Ishikawa (cell line): ENCODE data around the gene ALDH7A1.

ENCODE experiments used
- CEBPB ChIP-seq: IDR thresholded peaks from 2 replicates; pipeline ENCODE4 v1.6.1; 2012
- CREB1 ChIP-seq: IDR thresholded peaks from 2 replicates; pipeline ENCODE4 v1.6.1; 2012; ENCODE audit warnings: low read depth
- EGR1 ChIP-seq: IDR thresholded peaks from 2 replicates; pipeline ENCODE4 v1.6.1; 2012
- EP300 ChIP-seq: IDR thresholded peaks from 2 replicates; pipeline ENCODE4 v1.6.1; 2012; ENCODE audit warnings: borderline replicate concordance
- FOXM1 ChIP-seq: IDR thresholded peaks from 2 replicates; pipeline ENCODE4 v1.6.1; 2012; ENCODE audit warnings: low read depth, borderline replicate concordance
- MAX ChIP-seq: IDR thresholded peaks from 2 replicates; pipeline ENCODE4 v1.6.1; 2012
- NFIC ChIP-seq: IDR thresholded peaks from 2 replicates; pipeline ENCODE4 v1.6.1; 2012
- RAD21 ChIP-seq: IDR thresholded peaks from 2 replicates; pipeline ENCODE4 v1.6.1; 2012; ENCODE audit warnings: low read depth
- REST ChIP-seq: IDR thresholded peaks from 2 replicates; pipeline ENCODE4 v1.6.1; 2012; ENCODE audit warnings: low read depth, mild to moderate bottlenecking
- TAF1 ChIP-seq: IDR thresholded peaks from 2 replicates; pipeline ENCODE4 v1.6.1; 2012; ENCODE audit warnings: low read depth, mild to moderate bottlenecking
- TCF12 ChIP-seq: IDR thresholded peaks from 2 replicates; pipeline ENCODE4 v1.6.1; 2012; ENCODE audit warnings: low read depth
- TEAD4 ChIP-seq: IDR thresholded peaks from 2 replicates; pipeline ENCODE4 v1.6.1; 2012
- USF1 ChIP-seq: IDR thresholded peaks from 2 replicates; pipeline ENCODE4 v1.6.1; 2012
- YY1 ChIP-seq: IDR thresholded peaks from 2 replicates; pipeline ENCODE4 v1.6.1; 2012; ENCODE audit warnings: low read depth
- ZBTB7A ChIP-seq: IDR thresholded peaks from 2 replicates; pipeline ENCODE4 v1.6.1; 2012; ENCODE audit warnings: low read depth

Gene ALDH7A1

GRCh38 chr5:126595486-126596083 lies 566 bp upstream of the ALDH7A1 start:
- TF ChIP-seq FOXM1 (no peak), TCF12 (no peak), CREB1 (no peak), CEBPB (no peak), TEAD4 (no peak), REST (no peak), EGR1 (no peak), USF1 (no peak), MAX (no peak), YY1 (no peak), RAD21 (no peak), NFIC (no peak), EP300 (no peak), TAF1 (no peak), ZBTB7A (no peak)

- TF ChIP-seq YY1: no peak
- no peak for TF ChIP-seq NFIC
- no peak for TF ChIP-seq TAF1
- TF ChIP-seq EP300: no peak
These were observed 3.5 kb downstream of the ALDH7A1 start for GRCh38 chr5:126591549-126591948.

GRCh38 chr5:126589536-126590297 lies 5.3 kb downstream of the ALDH7A1 start:
- no peak for TF ChIP-seq EP300
- TF ChIP-seq CREB1: no peak
- no peak for TF ChIP-seq MAX
- TF ChIP-seq CEBPB: no peak
- TF ChIP-seq YY1: no peak
- TF ChIP-seq RAD21: no peak
- no peak for TF ChIP-seq TEAD4
- no peak for TF ChIP-seq FOXM1
- TF ChIP-seq REST: no peak
- no peak for TF ChIP-seq USF1
- TF ChIP-seq TCF12: no peak
- no peak for TF ChIP-seq NFIC
- no peak for TF ChIP-seq EGR1
- TF ChIP-seq TAF1: no peak
- no peak for TF ChIP-seq ZBTB7A

GRCh38 chr5:126587551-126588390 lies 7.2 kb downstream of the ALDH7A1 start:
- no peak for TF ChIP-seq ZBTB7A
- TF ChIP-seq NFIC: no peak
- TF ChIP-seq RAD21: no peak
- TF ChIP-seq EGR1: no peak
- TF ChIP-seq EP300: no peak
- TF ChIP-seq MAX: no peak
- TF ChIP-seq TEAD4: no peak

GRCh38 chr5:126583761-126584160 lies 11.3 kb downstream of the ALDH7A1 start:
- no peak for TF ChIP-seq MAX
- TF ChIP-seq RAD21: no peak
- TF ChIP-seq TCF12: no peak
- no peak for TF ChIP-seq CEBPB
- no peak for TF ChIP-seq NFIC
- no peak for TF ChIP-seq TAF1
- no peak for TF ChIP-seq FOXM1
- no peak for TF ChIP-seq USF1
